Gastrocnemius medialis (tissue), 4 donors: ENCODE results near the gene PDE4B. TPM values are rescaled to one million over a fixed set of nuclear protein-coding genes. Genes with fewer than 3 reads are reported as not detected.

Source experiments
- ATAC-seq, 2 donors: fragments of 150-250 bp; one replicate each; pipeline ENCODE4 v1.9.1; 2016
- DNase-seq, 2 donors: peaks; one replicate each; pipeline ENCODE4 v3.0.0-alpha.2; 2019
- H3K27ac ChIP-seq, 4 donors: fragments of 200-600 bp; sonication (generic); 1 replicate in 1 of 4; 2 replicates in 3 of 4; pipeline ENCODE4 v1.5.1; 2016 to 2018; ENCODE audit warnings: mild to moderate bottlenecking in 2 of 4, moderate library complexity in 1 of 4
- H3K27me3 ChIP-seq, 3 donors: fragments of 200-600 bp; sonication (generic) in 2 of 3; 1 replicate in 1 of 3; 2 replicates in 2 of 3; pipeline versions ENCODE4 v1.5.1 to v1.6.0; 2016 to 2019; ENCODE audit warnings: mild to moderate bottlenecking in 1 of 3, moderate library complexity in 1 of 3
- H3K36me3 ChIP-seq, 2 donors: fragments of 200-600 bp; sonication (generic) in 1 of 2; one replicate each; pipeline ENCODE4 v1.5.1; 2017 to 2018
- H3K4me1 ChIP-seq, 2 donors: fragments of 200-600 bp; sonication (generic) in 1 of 2; one replicate each; pipeline ENCODE4 v1.5.1; 2016 to 2017; ENCODE audit warnings: mild to moderate bottlenecking in 2 of 2
- H3K4me3 ChIP-seq, 4 donors: fragments of 200-600 bp; sonication (generic) in 3 of 4; 1 replicate in 1 of 4; 2 replicates in 3 of 4; pipeline ENCODE4 v1.5.1; 2016 to 2019; ENCODE audit warnings: mild to moderate bottlenecking in 2 of 4
- H3K9me3 ChIP-seq, 3 donors: fragments of 200-600 bp; sonication (generic) in 2 of 3; 1 replicate in 1 of 3; 2 replicates in 2 of 3; pipeline ENCODE4 v1.5.1; 2016 to 2019
- CTCF ChIP-seq, 5 experiments: fragments of 450-650 bp in 3 of 5; fragments of 200-600 bp in 2 of 5; sonication (generic) in 2 of 5; IDR thresholded peaks in 4 of 5; conservative IDR thresholded peaks in 1 of 5; 1 replicate in 4 of 5; 2 replicates in 1 of 5; pipeline ENCODE4 v1.5.1; 2016 to 2019; ENCODE audit warnings: antibody characterized with exemption in 5 of 5, mild to moderate bottlenecking in 3 of 5, moderate library complexity in 3 of 5
- POLR2A ChIP-seq, 2 donors: fragments of 450-650 bp; IDR thresholded peaks; one replicate each; pipeline ENCODE4 v1.6.1; 2017; ENCODE audit warnings: antibody characterized with exemption in 2 of 2, mild to moderate bottlenecking in 2 of 2, moderate library complexity in 2 of 2
- in situ Hi-C, 4 donors: fragments of 200-750 bp; cut with MboI; loops; one replicate each; pipeline versions ENCODE4 v1.15.0 to v1.8.0; 2017; ENCODE audit warnings: low sequenced_read_pairs in 4 of 4
- intact Hi-C: fragments of 100-400 bp; cut with DNase I; formaldehyde crosslinking; loops from one replicate; pipeline ENCODE4 v1.15.1; 2023; ENCODE audit warnings: low total_unique reads
- total RNA-seq, 4 donors: library from RNA; depleted of rRNA; stranded (reverse); fragments of >200 nt; gene quantifications; one replicate each; pipeline versions ENCODE4 v1.1.0 to v1.2.3, GENCODE V29; 2016

PDE4B gene
- total RNA-seq, 4 donors from 2014 or later, result 4.5 to 8.5 (median 7.9) TPM

- Histone ChIP-seq H3K4me1 (no peaks in the 10 kb centered on the region), H3K27ac (no peak overlapping the region), H3K9me3 (no peaks in the 10 kb centered on the region), H3K36me3 (no peaks in the 10 kb centered on the region), H3K27me3 (no peaks in the 10 kb centered on the region), H3K4me3 (no peak overlapping the region)
- no peak for ATAC-seq
- TF ChIP-seq CTCF (IDR thresholded peaks at IDR 0.05 in 4 of 5, conservative IDR thresholded peaks at IDR 0.05 in 1 of 5) (no peak), POLR2A (IDR thresholded peaks at IDR 0.05) (no peak)
- in situ Hi-C loops (no loop called here), intact Hi-C loops (no loop called here)
- DNase-seq, result no peak
Measured at GRCh38 chr1:65825741-65826140, 33.0 kb downstream of the PDE4B start.

- in situ Hi-C loops, result no loop called here
- DNase-seq, result no peak
- H3K4me3 ChIP-seq, result no peak overlapping the region
- no peaks in the 10 kb centered on the region for H3K9me3 ChIP-seq
- H3K27ac ChIP-seq, result no peak overlapping the region
- no peaks in the 10 kb centered on the region for H3K4me1 ChIP-seq
- no peaks in the 10 kb centered on the region for H3K36me3 ChIP-seq
- H3K27me3 ChIP-seq, result no peaks in the 10 kb centered on the region
- intact Hi-C loops, result no loop called here
- ATAC-seq, result no peak
- no peak for TF ChIP-seq POLR2A (IDR thresholded peaks at IDR 0.05)
- no peak for TF ChIP-seq CTCF (IDR thresholded peaks at IDR 0.05 in 4 of 5, conservative IDR thresholded peaks at IDR 0.05 in 1 of 5)
Measured at GRCh38 chr1:65826782-65827181, 34.1 kb downstream of the PDE4B start.

GRCh38 chr1:65827346-65827745 is 34.7 kb downstream of the PDE4B start:
- no peaks in the 10 kb centered on the region for H3K4me1 ChIP-seq
- intact Hi-C loops (no loop called here), in situ Hi-C loops (no loop called here)
- no peak overlapping the region for H3K4me3 ChIP-seq
- no peak overlapping the region for H3K27ac ChIP-seq
- DNase-seq, result no peak
- H3K27me3 ChIP-seq, result no peaks in the 10 kb centered on the region
- no peaks in the 10 kb centered on the region for H3K36me3 ChIP-seq
- no peak for TF ChIP-seq CTCF (IDR thresholded peaks at IDR 0.05 in 4 of 5, conservative IDR thresholded peaks at IDR 0.05 in 1 of 5)
- TF ChIP-seq POLR2A (IDR thresholded peaks at IDR 0.05), result no peak
- no peak for ATAC-seq
- H3K9me3 ChIP-seq, result no peaks in the 10 kb centered on the region

GRCh38 chr1:65830306-65830705 is 37.6 kb downstream of the PDE4B start:
- H3K4me1 ChIP-seq, result no peaks in the 10 kb centered on the region
- in situ Hi-C loops (no loop called here), intact Hi-C loops (no loop called here)
- H3K4me3 ChIP-seq, result no peak overlapping the region
- H3K36me3 ChIP-seq, result no peaks in the 10 kb centered on the region
- H3K27ac ChIP-seq, result no peak overlapping the region
- no peak for ATAC-seq
- TF ChIP-seq POLR2A (IDR thresholded peaks at IDR 0.05) (no peak), CTCF (IDR thresholded peaks at IDR 0.05 in 4 of 5, conservative IDR thresholded peaks at IDR 0.05 in 1 of 5) (no peak)
- no peaks in the 10 kb centered on the region for H3K27me3 ChIP-seq
- H3K9me3 ChIP-seq, result no peaks in the 10 kb centered on the region
- no peak for DNase-seq

- no peak for DNase-seq
- Histone ChIP-seq H3K36me3 (no peaks in the 10 kb centered on the region), H3K9me3 (no peaks in the 10 kb centered on the region), H3K27me3 (no peaks in the 10 kb centered on the region), H3K4me1 (no peaks in the 10 kb centered on the region), H3K27ac (no peak overlapping the region), H3K4me3 (no peak overlapping the region)
- in situ Hi-C loops, result no loop called here
- no peak for ATAC-seq
- TF ChIP-seq POLR2A (IDR thresholded peaks at IDR 0.05) (no peak), CTCF (IDR thresholded peaks at IDR 0.05 in 4 of 5, conservative IDR thresholded peaks at IDR 0.05 in 1 of 5) (no peak)
- intact Hi-C loops, result no loop called here
Measured at GRCh38 chr1:65832296-65832695, 39.6 kb downstream of the PDE4B start.
